ENCODE results near the gene LPP. TPM values are rescaled to one million over a fixed set of nuclear protein-coding genes. Genes with fewer than 3 reads are reported as not detected.

The LPP gene
- total and polyA plus RNA-seq, 9 of the 15 experiments (the other 6 are each of a cell fraction or from before 2014, with no cell fraction given) = 0.07 to 0.18 TPM; not detected in 7

DNA sequence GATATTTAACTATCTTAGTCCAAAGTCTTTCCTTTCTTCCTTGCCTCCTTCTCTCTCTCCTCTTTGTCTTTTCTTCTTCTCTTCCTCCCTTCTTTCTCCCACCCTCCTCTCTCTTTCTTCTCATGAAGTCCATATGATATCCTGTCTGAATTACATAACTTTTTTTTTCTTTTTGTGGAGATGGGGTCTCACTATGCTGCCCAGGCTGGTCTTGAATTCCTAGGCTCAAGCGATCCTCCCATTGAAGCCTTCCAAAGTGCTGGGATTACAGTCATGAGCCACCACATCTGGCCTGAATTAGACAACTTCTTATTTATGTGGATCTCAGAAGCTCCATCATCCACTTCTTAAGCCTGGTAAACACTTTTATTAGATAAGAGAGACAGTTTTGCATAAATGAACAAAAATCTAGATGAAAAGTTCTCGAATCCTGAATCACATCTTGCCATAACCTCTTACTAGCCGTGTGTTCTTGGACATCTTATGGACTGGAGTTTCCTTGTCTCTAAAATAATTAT is 206.5 kb downstream of the LPP start (continued):
- TF ChIP-seq, protein P1, sequence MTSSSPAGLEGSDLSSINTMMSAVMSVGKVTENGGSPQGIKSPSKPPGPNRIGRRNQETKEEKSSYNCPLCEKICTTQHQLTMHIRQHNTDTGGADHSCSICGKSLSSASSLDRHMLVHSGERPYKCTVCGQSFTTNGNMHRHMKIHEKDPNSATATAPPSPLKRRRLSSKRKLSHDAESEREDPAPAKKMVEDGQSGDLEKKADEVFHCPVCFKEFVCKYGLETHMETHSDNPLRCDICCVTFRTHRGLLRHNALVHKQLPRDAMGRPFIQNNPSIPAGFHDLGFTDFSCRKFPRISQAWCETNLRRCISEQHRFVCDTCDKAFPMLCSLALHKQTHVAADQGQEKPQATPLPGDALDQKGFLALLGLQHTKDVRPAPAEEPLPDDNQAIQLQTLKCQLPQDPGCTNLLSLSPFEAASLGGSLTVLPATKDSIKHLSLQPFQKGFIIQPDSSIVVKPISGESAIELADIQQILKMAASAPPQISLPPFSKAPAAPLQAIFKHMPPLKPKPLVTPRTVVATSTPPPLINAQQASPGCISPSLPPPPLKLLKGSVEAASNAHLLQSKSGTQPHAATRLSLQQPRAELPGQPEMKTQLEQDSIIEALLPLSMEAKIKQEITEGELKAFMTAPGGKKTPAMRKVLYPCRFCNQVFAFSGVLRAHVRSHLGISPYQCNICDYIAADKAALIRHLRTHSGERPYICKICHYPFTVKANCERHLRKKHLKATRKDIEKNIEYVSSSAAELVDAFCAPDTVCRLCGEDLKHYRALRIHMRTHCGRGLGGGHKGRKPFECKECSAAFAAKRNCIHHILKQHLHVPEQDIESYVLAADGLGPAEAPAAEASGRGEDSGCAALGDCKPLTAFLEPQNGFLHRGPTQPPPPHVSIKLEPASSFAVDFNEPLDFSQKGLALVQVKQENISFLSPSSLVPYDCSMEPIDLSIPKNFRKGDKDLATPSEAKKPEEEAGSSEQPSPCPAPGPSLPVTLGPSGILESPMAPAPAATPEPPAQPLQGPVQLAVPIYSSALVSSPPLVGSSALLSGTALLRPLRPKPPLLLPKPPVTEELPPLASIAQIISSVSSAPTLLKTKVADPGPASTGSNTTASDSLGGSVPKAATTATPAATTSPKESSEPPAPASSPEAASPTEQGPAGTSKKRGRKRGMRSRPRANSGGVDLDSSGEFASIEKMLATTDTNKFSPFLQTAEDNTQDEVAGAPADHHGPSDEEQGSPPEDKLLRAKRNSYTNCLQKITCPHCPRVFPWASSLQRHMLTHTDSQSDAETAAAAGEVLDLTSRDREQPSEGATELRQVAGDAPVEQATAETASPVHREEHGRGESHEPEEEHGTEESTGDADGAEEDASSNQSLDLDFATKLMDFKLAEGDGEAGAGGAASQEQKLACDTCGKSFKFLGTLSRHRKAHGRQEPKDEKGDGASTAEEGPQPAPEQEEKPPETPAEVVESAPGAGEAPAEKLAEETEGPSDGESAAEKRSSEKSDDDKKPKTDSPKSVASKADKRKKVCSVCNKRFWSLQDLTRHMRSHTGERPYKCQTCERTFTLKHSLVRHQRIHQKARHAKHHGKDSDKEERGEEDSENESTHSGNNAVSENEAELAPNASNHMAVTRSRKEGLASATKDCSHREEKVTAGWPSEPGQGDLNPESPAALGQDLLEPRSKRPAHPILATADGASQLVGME (CRISPR knock-in tag; IDR thresholded peaks at IDR 0.05) = no peak

DNA sequence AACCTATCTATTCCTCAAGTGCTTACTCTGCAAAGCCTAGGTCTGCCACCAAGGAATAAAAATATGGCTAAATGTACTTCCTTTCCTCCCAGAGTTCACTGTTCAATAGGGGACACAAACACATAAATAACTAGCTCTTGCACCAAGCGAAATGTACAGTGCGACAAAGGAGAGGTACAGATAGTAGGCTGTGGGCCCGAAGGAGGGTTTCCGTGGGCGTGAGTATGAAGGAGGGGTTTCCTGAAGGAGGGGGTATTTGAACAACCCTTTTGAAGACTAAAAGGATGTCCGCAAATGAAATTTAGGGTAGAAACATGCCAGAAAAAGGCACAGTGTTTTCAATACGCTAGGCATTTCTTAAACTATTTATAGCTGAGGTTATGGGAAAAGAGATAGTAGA is 207.9 kb downstream of the LPP start:
- ChIA-PET POLR2A (no interaction called here), CTCF (ENCODE audit: low intra/inter-chr PET ratio) (no interaction called here)
- H3K4me3 ChIP-seq = no peak overlapping the region
- in situ Hi-C loops (cut with MboI) (no loop called here), intact Hi-C loops (cut with micrococcal nuclease) (no loop called here)
- no peaks in the 10 kb centered on the region for H3K79me2 ChIP-seq (ENCODE audit: control insufficient read depth, insufficient read depth, low read length)
- WGBS (ENCODE audit: insufficient coverage, low coverage, missing lambda C conversion rate) = 5% methylated on average over 6 of the region's 7 CpGs
- H3K27ac ChIP-seq (ENCODE audit: extremely low read depth, low read depth, low read length) = no peak overlapping the region
- no peak overlapping the region for H3K4me2 ChIP-seq (ENCODE audit: insufficient read depth, low read length)
- no peaks in the 10 kb centered on the region for H3K4me1 ChIP-seq (replicated peaks in 1 of 2; ENCODE audit: control insufficient read depth in 2 of 2, insufficient read depth in 2 of 2, low read length in 2 of 2)
- DNase-seq (ENCODE audit: extremely low read depth in 1 of 4, low spot score in 3 of 4) (no peak), FAIRE-seq (no peak), ATAC-seq (no peak)
- H3K27me3 ChIP-seq (ENCODE audit: control insufficient read depth in 2 of 2, insufficient read depth in 2 of 2, low read length in 2 of 2) = no peaks in the 10 kb centered on the region
- no peaks in the 10 kb centered on the region for H3K9me1 ChIP-seq (ENCODE audit: control insufficient read depth, insufficient read depth, low read length)
- H4K20me1 ChIP-seq (replicated peaks; ENCODE audit: control insufficient read depth, insufficient read depth, low read length) = no peaks in the 10 kb centered on the region
- no peak overlapping the region for H3K9ac ChIP-seq (ENCODE audit: insufficient read depth in 1 of 2, low read depth in 2 of 2, low read length in 2 of 2)
- no TSS peak for BruUV-seq (replicated peaks)
- no peaks in the 10 kb centered on the region for H3K9me3 ChIP-seq (replicated peaks; ENCODE audit: control insufficient read depth, insufficient read depth, low read depth, low read length)
- H3K36me3 ChIP-seq (ENCODE audit: control insufficient read depth, insufficient read depth, low read length) = no peaks in the 10 kb centered on the region
- H2AFZ ChIP-seq (ENCODE audit: low read depth, low read length) = no peak overlapping the region
- no peak for TF ChIP-seq ESRRB (CRISPR knock-in tag; IDR thresholded peaks at IDR 0.05; ENCODE audit: borderline replicate concordance)
- TF ChIP-seq ARID1B (IDR thresholded peaks at IDR 0.05) = no peak
- TF ChIP-seq HEY1 (CRISPR knock-in tag; IDR thresholded peaks at IDR 0.05; ENCODE audit: borderline replicate concordance) = no peak
- TF ChIP-seq, protein P2, sequence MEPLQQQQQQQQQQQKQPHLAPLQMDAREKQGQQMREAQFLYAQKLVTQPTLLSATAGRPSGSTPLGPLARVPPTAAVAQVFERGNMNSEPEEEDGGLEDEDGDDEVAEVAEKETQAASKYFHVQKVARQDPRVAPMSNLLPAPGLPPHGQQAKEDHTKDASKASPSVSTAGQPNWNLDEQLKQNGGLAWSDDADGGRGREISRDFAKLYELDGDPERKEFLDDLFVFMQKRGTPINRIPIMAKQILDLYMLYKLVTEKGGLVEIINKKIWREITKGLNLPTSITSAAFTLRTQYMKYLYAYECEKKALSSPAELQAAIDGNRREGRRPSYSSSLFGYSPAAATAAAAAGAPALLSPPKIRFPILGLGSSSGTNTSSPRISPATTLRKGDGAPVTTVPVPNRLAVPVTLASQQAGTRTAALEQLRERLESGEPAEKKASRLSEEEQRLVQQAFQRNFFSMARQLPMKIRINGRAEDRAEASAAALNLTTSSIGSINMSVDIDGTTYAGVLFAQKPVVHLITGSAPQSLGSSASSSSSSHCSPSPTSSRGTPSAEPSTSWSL (CRISPR knock-in tag; IDR thresholded peaks at IDR 0.05; ENCODE audit: borderline replicate concordance) = no peak
- TF ChIP-seq TGIF2 (CRISPR knock-in tag; IDR thresholded peaks at IDR 0.05) = no peak
- no peak for TF ChIP-seq ZNF384 (IDR thresholded peaks at IDR 0.05; ENCODE audit: low read depth, low read length)
- TF ChIP-seq, protein P3, sequence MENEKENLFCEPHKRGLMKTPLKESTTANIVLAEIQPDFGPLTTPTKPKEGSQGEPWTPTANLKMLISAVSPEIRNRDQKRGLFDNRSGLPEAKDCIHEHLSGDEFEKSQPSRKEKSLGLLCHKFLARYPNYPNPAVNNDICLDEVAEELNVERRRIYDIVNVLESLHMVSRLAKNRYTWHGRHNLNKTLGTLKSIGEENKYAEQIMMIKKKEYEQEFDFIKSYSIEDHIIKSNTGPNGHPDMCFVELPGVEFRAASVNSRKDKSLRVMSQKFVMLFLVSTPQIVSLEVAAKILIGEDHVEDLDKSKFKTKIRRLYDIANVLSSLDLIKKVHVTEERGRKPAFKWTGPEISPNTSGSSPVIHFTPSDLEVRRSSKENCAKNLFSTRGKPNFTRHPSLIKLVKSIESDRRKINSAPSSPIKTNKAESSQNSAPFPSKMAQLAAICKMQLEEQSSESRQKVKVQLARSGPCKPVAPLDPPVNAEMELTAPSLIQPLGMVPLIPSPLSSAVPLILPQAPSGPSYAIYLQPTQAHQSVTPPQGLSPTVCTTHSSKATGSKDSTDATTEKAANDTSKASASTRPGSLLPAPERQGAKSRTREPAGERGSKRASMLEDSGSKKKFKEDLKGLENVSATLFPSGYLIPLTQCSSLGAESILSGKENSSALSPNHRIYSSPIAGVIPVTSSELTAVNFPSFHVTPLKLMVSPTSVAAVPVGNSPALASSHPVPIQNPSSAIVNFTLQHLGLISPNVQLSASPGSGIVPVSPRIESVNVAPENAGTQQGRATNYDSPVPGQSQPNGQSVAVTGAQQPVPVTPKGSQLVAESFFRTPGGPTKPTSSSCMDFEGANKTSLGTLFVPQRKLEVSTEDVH (IDR thresholded peaks at IDR 0.05; ENCODE audit: low read depth, partially characterized antibody) = no peak
- no peak for TF ChIP-seq NFE2 (IDR thresholded peaks at IDR 0.05; ENCODE audit: low read depth)
- TF ChIP-seq ZNF239 (CRISPR knock-in tag; IDR thresholded peaks at IDR 0.05) = no peak
- no peak for TF ChIP-seq HDAC1 (IDR thresholded peaks at IDR 0.05)

Data from K562 (cell line).